GM19467 (cell line): ENCODE data around the gene ZNF845.
"Not testable (repeated sequence)": the region's sequence is repeated elsewhere in the genome, so short reads cannot be mapped to it uniquely, and the experiment has no call there.

ENCODE experiments used
- ATAC-seq: cut with Tn5 transposase; IDR thresholded peaks from one replicate; pipeline ENCODE4 v1.9.1; 2021; ENCODE audit warnings: mild to moderate bottlenecking, moderate library complexity; ENCODE audit not compliant: unreplicated experiment

The ZNF845 gene

DNA sequence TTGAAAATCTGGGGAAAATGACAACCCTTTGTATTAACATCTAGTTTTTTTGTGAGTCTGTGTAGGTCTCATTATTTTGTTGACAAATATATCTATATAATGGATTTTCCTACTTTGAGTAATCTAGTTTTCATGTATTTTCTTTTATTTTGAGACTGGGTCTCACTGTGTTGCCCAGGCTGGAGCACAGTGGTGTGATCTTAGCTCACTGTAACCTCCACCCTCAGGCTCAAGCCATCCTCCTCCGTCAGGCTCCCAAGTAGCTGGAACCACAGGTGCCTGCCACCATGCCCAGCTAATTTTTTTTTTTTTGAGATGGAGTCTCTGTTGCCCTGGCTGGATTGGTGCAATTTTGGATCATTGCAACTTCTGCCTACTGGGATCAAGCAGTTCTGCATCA is 41.2 kb downstream of the ZNF845 start:
- no peak for ATAC-seq

DNA sequence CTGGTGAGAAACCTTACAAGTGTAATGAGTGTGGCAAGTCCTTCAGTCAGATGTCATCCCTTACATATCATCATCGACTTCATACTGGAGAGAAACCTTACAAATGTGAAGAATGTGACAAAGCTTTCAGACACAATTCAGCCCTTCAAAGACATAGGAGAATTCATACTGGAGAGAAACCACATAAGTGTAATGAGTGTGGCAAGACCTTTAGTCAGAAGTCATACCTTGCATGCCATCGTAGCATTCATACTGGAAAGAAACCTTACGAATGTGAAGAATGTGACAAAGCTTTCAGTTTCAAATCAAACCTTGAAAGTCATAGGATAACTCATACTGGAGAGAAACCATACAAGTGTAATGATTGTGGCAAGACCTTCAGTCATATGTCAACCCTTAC is 47.8 kb downstream of the ZNF845 start:
- ATAC-seq = no peak

GRCh38 chr19:53388168-53388567 is 54.6 kb downstream of the ZNF845 start:
- no peak for ATAC-seq

- no peak for ATAC-seq
These were observed 55.4 kb downstream of the ZNF845 start for GRCh38 chr19:53388904-53389303.

DNA sequence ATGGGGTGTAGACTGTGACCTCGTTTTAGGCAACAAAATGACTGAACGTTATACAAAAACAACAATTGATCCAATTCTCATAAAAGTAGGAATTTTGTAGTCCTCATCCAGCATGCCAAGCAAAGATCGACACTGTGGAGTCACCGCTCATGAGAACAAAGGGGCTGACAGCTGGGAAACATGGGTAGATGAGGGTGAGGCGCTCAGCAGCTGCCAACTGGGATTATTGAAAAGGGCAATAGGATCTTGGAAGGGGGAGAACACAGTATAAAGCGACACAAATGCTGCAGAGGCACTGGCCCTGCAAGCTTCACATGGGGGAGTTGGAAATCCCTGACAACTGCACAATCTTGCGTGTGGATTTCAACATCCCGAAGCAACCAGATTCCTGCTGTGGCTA is 56.0 kb downstream of the ZNF845 start:
- no peak for ATAC-seq

DNA sequence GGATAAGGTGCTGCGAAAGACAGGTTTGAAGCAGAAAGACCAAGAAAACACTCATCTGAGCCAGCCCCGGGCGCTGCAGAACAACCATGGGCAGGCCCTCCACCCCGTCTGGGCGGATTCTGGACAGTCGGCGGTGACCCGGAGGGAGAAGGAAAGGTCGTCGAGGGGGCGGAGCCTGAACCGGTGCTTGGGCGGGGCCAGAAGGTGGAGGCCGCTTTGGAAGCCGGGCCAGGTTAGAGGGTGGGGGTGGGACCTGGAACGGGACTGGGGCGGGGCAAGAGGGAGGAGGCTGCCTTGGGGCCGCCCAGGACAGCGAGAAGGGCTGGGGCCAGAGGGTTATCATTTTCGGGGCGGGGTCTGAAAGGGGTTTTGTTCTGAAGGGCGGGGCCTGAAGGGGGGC is 56.4 kb downstream of the ZNF845 start:
- no peak for ATAC-seq

- ATAC-seq = no peak
These were observed 61.0 kb downstream of the ZNF845 start for GRCh38 chr19:53394522-53394973.

- ATAC-seq = peak; percentile 93
These were observed 61.7 kb downstream of the ZNF845 start, which contains the start of gene ZNF765 for GRCh38 chr19:53394974-53395839. Gene ZNF765 (plus strand): TSS chr19:53395149. CDS start chr19:53398016, 2,867 bp downstream.

- not testable (repeated sequence) for ATAC-seq
These were observed 62.4 kb downstream of the ZNF845 start for GRCh38 chr19:53395840-53396524.

DNA sequence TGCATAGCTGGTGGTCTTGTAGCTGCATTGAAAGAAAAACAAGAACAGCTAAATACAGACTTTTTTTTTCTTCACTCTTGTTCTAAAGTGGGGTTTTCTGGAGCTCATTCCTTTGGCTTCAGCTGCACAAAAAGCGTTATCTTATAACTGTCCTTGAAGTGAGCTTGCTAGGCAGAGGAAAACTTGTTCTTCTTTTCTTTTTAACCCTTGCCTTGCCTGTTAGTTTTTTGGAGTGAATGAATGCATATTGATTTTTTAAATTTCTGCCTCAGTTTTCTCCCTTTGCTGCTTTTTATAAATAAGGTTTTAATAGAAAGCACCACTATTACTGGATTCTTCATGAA is 62.9 kb downstream of the ZNF845 start:
- no peak for ATAC-seq

GRCh38 chr19:53397918-53398317 is 64.4 kb downstream of the ZNF845 start:
- not testable (repeated sequence) for ATAC-seq
